Stimulated activated CD8-positive, alpha-beta memory T cell treated with anti-CD3 and anti-CD28 coated beads, Interleukin-12 subunit alpha, Interleukin-12 subunit beta, amount 100 ng/mL, for 24 hours (primary cell): ENCODE results near the gene TACR2.

Experiments
- DNase-seq: peaks from one replicate; pipeline ENCODE4 v3.0.0-alpha.2; 2020; ENCODE audit errors: extremely low read depth

TACR2 gene

DNA sequence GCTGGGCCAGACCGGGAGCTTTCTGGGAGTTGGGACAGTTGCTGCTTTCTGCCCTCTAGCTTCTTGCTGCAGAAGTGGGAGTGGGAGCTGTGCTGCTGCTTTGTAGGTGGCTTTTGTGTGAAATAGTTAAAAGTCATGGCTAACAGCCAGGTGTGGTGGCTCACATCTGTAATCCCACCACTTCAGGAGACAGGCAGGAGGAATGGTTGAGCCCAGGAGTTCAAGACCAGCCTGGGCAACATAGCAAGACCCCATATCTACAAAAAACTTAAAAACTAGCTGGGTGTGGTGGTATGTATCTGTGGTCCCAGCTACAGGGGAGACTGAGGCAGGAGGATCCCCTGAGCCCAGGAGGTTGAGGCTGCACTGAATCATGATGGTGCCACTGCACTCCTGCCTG is 13.7 kb downstream of the TACR2 start:
- no peak for DNase-seq

GRCh38 chr10:69402386-69402785 is 14.3 kb downstream of the TACR2 start:
- no peak for DNase-seq

GRCh38 chr10:69401416-69401815 is 15.3 kb downstream of the TACR2 start:
- no peak for DNase-seq

- no peak for DNase-seq
Measured at GRCh38 chr10:69400936-69401335, 15.8 kb downstream of the TACR2 start.

- DNase-seq, result no peak
Measured at GRCh38 chr10:69398466-69398865, 18.3 kb downstream of the TACR2 start.

GRCh38 chr10:69397972-69398371 is 18.7 kb downstream of the TACR2 start:
- no peak for DNase-seq

DNA sequence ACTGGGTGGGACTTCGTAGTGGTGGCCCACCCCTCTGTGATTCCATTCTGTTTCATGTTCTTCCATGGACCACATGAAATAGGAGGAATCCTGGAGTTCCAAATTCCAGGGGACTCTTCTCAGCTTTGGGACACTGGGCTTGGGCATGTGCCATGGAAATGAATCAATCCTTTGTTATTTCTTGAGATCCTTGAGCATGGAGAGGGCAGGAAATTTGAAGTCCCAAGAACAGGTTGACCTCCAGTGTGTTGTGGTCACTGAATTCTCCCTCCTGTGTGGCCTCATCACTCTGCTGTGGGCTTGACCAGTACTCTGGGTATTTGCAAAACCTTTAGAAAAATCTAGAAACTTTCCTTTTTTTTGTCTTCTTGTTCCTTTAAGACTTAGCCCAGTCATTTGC is 22.7 kb downstream of the TACR2 start:
- DNase-seq, result no peak

DNA sequence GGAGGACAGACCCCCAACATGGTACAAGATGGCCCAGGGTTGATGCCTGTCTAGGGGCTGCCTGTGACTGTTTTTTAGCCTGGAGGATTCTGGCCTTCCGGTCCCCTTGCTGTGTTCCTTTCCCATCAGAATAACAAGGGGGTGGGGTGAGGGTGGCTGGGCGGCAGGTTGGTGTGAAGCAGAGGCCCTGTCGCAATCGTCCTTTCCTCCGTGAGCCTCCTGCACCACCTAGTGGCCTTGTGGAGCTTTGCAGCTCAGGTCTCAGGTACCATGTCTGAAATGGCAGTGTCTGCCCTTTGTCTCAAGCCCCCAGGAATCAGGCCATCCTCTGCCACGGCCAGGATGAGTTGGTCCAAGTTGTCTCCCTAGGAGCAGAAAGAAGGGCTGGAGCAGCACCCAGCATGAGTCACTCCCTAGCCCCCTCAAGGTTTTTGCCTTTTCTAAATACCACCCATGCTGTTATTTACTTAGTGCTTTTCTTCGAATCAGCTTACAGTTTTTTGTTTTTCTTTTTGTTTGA is 24.2 kb downstream of the TACR2 start:
- peak; percentile 28 for DNase-seq

GRCh38 chr10:69391158-69391557 is 25.6 kb downstream of the TACR2 start:
- no peak for DNase-seq

- no peak for DNase-seq
Measured at GRCh38 chr10:69389827-69390490, 26.8 kb downstream of the TACR2 start.

- no peak for DNase-seq
Measured at GRCh38 chr10:69388488-69388887, 28.2 kb downstream of the TACR2 start.

DNA sequence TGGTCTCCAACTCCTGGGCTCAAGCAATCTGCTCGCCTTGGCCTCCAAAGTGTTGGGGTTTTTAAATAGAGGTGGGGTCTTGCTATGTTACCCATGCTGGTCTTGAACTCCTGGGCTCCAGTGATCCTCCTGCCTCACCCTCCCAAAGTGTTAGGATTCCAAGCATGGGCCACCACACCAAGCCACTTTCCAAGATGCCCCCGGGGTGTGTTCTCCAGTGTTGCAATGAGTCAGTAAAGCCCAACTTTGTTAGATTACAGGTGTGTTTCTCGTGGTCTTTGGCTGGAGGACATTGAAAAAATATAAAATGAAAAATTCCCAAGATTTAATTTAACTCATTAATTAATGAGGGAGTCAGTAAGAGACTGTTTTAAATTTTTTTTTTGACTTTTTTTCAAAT is 29.2 kb downstream of the TACR2 start:
- DNase-seq, result no peak

GRCh38 chr10:69385454-69386350 is 31.0 kb downstream of the TACR2 start:
- DNase-seq, result no peak

GRCh38 chr10:69384320-69384719 is 32.4 kb downstream of the TACR2 start:
- no peak for DNase-seq

GRCh38 chr10:69383558-69383957 is 33.2 kb downstream of the TACR2 start:
- DNase-seq, result no peak

- no peak for DNase-seq
Measured at GRCh38 chr10:69382382-69383117, 34.2 kb downstream of the TACR2 start.

DNA sequence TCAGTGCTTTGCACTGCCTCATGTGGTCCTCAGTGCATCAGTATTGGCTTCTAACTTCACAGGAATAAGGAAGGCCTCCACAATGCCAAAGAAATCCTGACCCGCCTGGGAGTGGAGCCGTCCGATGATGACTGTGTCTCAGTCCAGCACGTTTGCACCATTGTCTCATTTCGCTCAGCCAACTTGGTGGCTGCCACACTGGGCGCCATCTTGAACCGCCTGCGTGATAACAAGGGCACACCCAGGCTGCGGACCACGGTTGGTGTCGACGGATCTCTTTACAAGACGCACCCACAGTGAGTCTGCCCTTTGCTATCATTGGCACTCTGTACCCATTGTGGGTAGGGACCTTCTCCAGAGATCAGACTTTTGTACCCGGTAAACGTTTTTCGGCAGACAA is 36.9 kb downstream of the TACR2 start:
- DNase-seq, result no peak

DNA sequence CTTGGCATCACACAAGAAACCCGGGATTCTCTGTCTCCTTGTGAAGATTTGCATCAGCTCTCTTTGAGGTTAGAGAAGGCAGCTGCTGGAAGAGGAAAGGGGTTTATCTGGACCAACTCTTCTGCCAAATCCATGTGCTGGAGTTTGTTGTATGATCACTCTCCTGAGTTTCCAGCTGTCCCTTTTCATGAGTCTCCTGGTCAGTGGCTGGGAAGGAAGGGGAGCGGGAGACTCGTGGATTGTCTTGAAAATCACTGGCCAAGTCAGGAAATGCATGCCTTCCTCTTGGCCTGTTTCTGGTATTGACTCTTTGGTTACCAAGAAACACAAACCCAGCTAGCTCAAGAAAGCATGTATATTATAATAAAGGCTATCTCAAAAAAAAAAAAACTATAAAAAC is 38.8 kb downstream of the TACR2 start:
- DNase-seq, result no peak

- no peak for DNase-seq
Measured at GRCh38 chr10:69377191-69377590, 39.5 kb downstream of the TACR2 start.

GRCh38 chr10:69376662-69377061 is 40.1 kb downstream of the TACR2 start:
- DNase-seq, result no peak

DNA sequence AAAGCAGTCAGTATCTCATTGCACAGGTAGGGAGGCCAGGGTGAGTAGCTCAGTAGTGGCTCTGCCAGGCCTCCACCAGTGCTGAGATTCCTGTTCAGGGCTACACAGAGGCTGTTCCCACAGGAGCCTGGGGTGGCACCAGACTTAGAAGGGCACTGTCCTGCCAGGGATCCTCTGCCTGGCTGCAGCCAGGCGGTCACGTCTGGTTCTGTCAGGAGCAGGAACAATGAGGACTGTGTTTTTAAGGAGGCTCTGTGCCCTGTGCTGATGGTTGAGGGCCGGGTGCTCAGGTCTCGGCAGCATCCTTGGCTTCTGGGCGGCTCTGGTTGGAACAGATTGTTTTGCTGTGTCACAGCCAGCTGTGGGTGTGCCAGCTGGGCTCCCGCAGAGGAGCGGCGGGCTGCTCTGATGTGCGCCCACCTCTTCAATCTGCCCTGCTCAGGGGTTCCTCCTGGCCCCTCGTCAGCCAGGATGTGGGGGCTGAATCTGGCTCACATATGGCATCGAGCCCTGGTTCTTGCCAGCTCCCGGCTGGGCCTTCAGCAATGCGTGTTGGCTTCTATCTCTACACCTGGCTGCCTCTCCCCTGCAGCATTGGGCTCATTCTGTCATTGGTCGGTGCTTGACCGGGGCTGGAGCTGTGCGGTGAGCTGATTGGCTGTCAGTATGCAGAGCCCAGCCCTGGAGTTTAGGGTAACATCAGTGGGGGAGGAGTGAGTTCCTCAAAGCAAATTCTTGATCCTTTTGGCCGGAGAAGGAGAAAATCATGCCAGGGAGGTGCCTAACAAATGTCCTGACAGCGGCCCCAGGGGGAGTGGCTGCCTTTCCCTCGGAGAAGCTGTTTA is 41.2 kb downstream of the TACR2 start:
- DNase-seq, result no peak
